Measurements from ENCODE around the gene FAU. TPM values are rescaled to one million over a fixed set of nuclear protein-coding genes. Genes with fewer than 3 reads are reported as not detected.

Gene FAU
- total and polyA plus RNA-seq, 2 of the 13 experiments (the other 11 are each of a cell fraction or from before 2014, with no cell fraction given): 374 to 869 TPM

- TF ChIP-seq PHF21A (CRISPR knock-in tag; IDR thresholded peaks at IDR 0.05): no peak; the same call in 1 of the 2 replicates
- TF ChIP-seq HNRNPH1 (optimal IDR thresholded peaks at IDR 0.05; ENCODE audit: low read depth, low read length): no peak
- no peak for TF ChIP-seq FLYWCH1 (CRISPR knock-in tag; IDR thresholded peaks at IDR 0.05)
- TF ChIP-seq AHR (CRISPR knock-in tag; IDR thresholded peaks at IDR 0.05): no peak; the same call in 1 of the 2 replicates
- no peak for TF ChIP-seq MTA3 (CRISPR knock-in tag; IDR thresholded peaks at IDR 0.05)
- peak; percentile 79 for TF ChIP-seq BCL3 (CRISPR knock-in tag; IDR thresholded peaks at IDR 0.05)
- TF ChIP-seq MLLT10 (CRISPR knock-in tag; IDR thresholded peaks at IDR 0.05): no peak
- peak; percentile 43 for TF ChIP-seq TEAD3 (CRISPR knock-in tag; optimal IDR thresholded peaks at IDR 0.05; ENCODE audit: borderline replicate concordance)
- no peak; the same call in 1 of the 2 replicates for TF ChIP-seq ZNF652 (CRISPR knock-in tag; IDR thresholded peaks at IDR 0.05; ENCODE audit: borderline replicate concordance, low read depth)
- 0 out of 2 replicates have a peak, but pooled peaks have one; percentile 68 for TF ChIP-seq ZNF672 (CRISPR knock-in tag; IDR thresholded peaks at IDR 0.05)
- peak; percentile 35; the same call in 1 of the 2 replicates for TF ChIP-seq ZNF619 (CRISPR knock-in tag; IDR thresholded peaks at IDR 0.05)
- peak; percentile 66; the same call in 1 of the 2 replicates for TF ChIP-seq SP4 (CRISPR knock-in tag; IDR thresholded peaks at IDR 0.05)
- no peak for TF ChIP-seq ZNF678 (CRISPR knock-in tag; IDR thresholded peaks at IDR 0.05)
- peak; percentile 91 for TF ChIP-seq ZNF274 (CRISPR knock-in tag; IDR thresholded peaks at IDR 0.05)
- 0 out of 2 replicates have a peak, but pooled peaks have one; percentile 16 for TF ChIP-seq KIAA2018 (CRISPR knock-in tag; IDR thresholded peaks at IDR 0.05; ENCODE audit: borderline replicate concordance)
- no peak for TF ChIP-seq KLF13 (CRISPR knock-in tag; IDR thresholded peaks at IDR 0.05)
Observed at GRCh38 chr11:65134240-65134951, 12.5 kb upstream of the FAU start, which contains the start of gene SYVN1 (continued).

Data from HepG2 (cell line).